ENCODE results near the gene TMEM237. TPM values are rescaled to one million over a fixed set of nuclear protein-coding genes. Genes with fewer than 3 reads are reported as not detected.
A peak's percentile ranks its signal among the peaks of the same experiment; 100 is the strongest.

TMEM237 gene
- total and polyA plus RNA-seq, 8 donors = 0.87 to 41.5 (median 13.1) TPM

DNA sequence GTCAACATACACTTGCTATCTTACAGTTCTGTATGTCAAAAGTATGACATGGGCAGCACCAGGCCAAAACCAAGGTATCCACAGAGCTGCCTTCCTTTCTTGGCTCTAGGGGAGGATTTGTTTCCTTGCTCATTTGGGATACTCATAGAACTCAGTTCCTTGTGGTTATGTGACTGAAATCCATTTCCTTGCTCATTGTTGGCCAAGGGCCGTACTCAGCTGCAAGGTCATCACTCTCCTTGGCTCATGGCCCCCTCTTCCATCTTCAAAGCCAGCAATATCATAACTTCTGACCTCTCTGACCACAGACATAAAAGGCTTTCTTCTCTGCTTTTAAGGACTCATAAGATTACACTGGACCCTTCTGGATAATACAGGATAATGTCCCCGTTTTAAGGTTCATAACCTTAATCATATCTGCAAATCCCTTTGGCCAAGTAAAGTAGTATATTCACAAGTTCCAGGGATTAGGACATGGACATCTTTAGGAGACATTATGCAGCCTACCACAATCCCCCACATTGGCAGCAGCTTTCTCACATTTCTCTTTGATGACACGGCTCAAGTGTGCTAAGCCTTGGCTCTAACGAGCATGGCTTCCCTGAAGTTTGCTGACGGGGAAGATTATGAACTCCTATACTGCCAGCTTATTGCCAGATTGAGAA, 20.9 kb downstream of the TMEM237 start:
- WGBS, 5 donors = 74 to 88% (median 82%) methylated on average over 5 of the region's 5 CpGs

DNA sequence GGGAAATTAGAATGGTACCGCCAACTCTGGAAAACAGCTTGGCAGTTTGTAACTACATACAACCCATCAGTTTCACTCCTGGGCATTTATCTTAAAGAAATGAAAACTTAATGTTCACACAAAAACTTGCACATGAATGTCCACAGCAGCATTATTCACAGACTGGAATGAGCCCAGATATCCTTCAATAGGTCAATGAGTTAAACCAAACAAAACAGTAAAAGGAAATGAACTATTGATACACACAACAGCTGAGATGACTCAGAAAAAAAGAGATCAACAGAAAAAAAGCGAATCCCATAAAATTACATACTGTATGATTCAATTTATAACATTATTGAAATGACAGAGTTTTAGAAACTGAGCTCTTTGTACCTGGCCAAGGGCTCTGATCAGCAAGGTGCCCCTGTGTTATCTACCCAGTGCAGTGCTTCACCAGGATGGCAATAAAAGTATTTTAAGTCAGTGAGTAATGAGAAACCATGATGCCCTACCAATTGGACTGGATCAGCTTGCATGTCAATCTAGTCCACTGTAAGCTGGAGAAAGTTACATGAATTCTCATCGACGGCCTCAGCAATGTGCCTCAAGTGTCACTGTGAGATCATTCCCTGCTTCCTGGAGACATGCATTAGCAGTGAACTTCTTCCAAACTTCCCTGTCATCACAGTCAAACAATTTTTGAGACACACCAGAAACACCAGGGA, 21.9 kb downstream of the TMEM237 start:
- H3K27ac ChIP-seq = no peak overlapping the region
- TF ChIP-seq POLR2A (IDR thresholded peaks at IDR 0.05) (no peak), EP300 (IDR thresholded peaks at IDR 0.05) (no peak), CTCF (IDR thresholded peaks at IDR 0.05) (no peak), POLR2AphosphoS5 (IDR thresholded peaks at IDR 0.05) (no peak)
- peaks cover 0 to 24% (median 17%) of the 10 kb centered on the region in 4 donors for H3K36me3 ChIP-seq
- no peak overlapping the region for H3K4me3 ChIP-seq
- no peaks in the 10 kb centered on the region for H3K27me3 ChIP-seq
- H3K4me1 ChIP-seq = peaks cover 0 to 9% (median 6%) of the 10 kb centered on the region in 4 donors
- 78 to 95% (median 93%) methylated on average over 4 of the region's 4 CpGs for WGBS, 5 donors
- intact Hi-C loops (cut with DNase I; ENCODE audit: low total_unique reads) = no loop called here
- DNase-seq = no peak
- no peaks in the 10 kb centered on the region for H3K9me3 ChIP-seq

More for the DNA sequence above, 20.9 kb downstream of the TMEM237 start:
- no peak overlapping the region for H3K4me3 ChIP-seq
- no peak overlapping the region for H3K27ac ChIP-seq
- H3K36me3 ChIP-seq = peaks cover 0 to 34% (median 25%) of the 10 kb centered on the region in 4 donors
- H3K27me3 ChIP-seq = no peaks in the 10 kb centered on the region
- no peaks in the 10 kb centered on the region for H3K9me3 ChIP-seq
- no peak for DNase-seq
- peaks cover 0 to 9% (median 6%) of the 10 kb centered on the region in 4 donors for H3K4me1 ChIP-seq
- TF ChIP-seq POLR2A (IDR thresholded peaks at IDR 0.05) = no peak
- no peak for TF ChIP-seq CTCF (IDR thresholded peaks at IDR 0.05)
- TF ChIP-seq EP300 (IDR thresholded peaks at IDR 0.05) = no peak
- TF ChIP-seq POLR2AphosphoS5 (IDR thresholded peaks at IDR 0.05) = no peak
- intact Hi-C loops (cut with DNase I; ENCODE audit: low total_unique reads) = no loop called here

DNA sequence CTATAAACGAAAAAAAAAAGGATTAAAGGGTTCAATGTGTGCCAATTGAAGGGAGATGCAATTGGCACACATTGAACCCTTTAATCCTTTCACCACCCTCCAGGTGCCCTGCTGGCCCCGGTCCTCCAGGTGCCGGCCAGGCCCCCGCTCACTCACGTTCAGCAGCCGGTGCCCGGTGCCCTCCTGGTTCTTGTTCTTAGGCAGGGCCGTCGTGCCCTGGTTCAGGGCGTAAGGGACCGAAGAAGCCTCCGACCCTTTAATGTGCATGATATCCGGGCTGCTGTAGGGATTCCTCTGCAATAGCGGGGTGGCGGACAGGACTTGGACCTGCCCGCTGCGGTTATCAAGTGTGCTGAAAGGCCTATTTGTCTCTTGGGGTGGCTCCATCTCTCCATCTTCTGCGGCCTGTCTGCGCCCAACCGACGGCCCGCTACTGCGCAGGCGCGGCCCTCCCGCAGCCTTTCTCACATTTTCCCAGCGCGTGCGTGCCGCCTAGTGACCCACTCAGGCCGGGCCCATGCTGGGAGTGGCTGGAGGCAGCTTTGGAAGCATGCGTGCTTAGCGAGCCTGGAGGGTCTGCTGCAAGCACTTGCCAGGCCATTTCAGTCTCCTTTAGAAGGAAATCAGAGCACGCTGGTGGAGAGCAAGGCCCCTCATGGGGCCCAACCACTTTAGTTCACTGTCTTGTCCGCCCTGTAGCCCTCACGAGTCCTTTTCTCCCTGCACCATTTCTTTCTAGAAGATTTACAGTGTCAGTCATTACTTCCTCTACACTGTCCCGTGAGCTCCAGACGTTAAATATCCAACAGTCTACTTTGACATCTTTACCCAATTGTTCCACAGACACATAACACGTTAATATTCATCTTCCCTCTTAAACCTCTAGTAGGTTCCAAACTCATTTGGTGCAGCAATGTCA, 24.3 kb downstream of the TMEM237 start:
- Histone ChIP-seq H3K27ac (peak overlapping the region in 1 of 5 donors; percentile 2), H3K9me3 (no peaks in the 10 kb centered on the region), H3K36me3 (no peaks in the 10 kb centered on the region), H3K4me1 (peaks cover 0 to 9% (median 6%) of the 10 kb centered on the region in 4 donors), H3K4me3 (peak overlapping the region in 1 of 4 donors; percentile 13), H3K27me3 (no peaks in the 10 kb centered on the region)
- intact Hi-C loops (cut with DNase I; ENCODE audit: low total_unique reads) = no loop called here
- 39 to 53% (median 41%) methylated on average over 38 to 39 of the region's 39 CpGs for WGBS, 5 donors
- TF ChIP-seq EP300 (IDR thresholded peaks at IDR 0.05) (no peak), CTCF (IDR thresholded peaks at IDR 0.05) (peak in 2 of 7 experiments; percentile 10 to 34), POLR2AphosphoS5 (IDR thresholded peaks at IDR 0.05) (peak in 2 of 3 donors; percentile 30 to 52)
- peak; percentile 55 to 92 for DNase-seq

GRCh38 chr2:201608021-201608420, 35.3 kb downstream of the TMEM237 start:
- peaks cover 0 to 16% (median 2%) of the 10 kb centered on the region in 4 donors for H3K9me3 ChIP-seq
- no peak overlapping the region for H3K4me3 ChIP-seq
- H3K27me3 ChIP-seq = no peaks in the 10 kb centered on the region
- TF ChIP-seq POLR2A (IDR thresholded peaks at IDR 0.05) = no peak
- no peak for TF ChIP-seq CTCF (IDR thresholded peaks at IDR 0.05)
- TF ChIP-seq POLR2AphosphoS5 (IDR thresholded peaks at IDR 0.05) = no peak
- TF ChIP-seq EP300 (IDR thresholded peaks at IDR 0.05) = no peak
- intact Hi-C loops (cut with DNase I; ENCODE audit: low total_unique reads) = no loop called here
- no peaks in the 10 kb centered on the region for H3K36me3 ChIP-seq
- no peak overlapping the region for H3K27ac ChIP-seq
- 58 to 92% (median 74%) methylated on average over 1 of the region's 1 CpG for WGBS, 5 donors
- no peaks in the 10 kb centered on the region for H3K4me1 ChIP-seq
- DNase-seq = no peak
